Measurements from ENCODE around the gene FGFR3.

The FGFR3 gene

GRCh38 chr4:1789552-1789951 lies 3.5 kb upstream of the FGFR3 start:
- no peak for DNase-seq

- DNase-seq: no peak
Observed at GRCh38 chr4:1790005-1790404, 3.1 kb upstream of the FGFR3 start.

DNA sequence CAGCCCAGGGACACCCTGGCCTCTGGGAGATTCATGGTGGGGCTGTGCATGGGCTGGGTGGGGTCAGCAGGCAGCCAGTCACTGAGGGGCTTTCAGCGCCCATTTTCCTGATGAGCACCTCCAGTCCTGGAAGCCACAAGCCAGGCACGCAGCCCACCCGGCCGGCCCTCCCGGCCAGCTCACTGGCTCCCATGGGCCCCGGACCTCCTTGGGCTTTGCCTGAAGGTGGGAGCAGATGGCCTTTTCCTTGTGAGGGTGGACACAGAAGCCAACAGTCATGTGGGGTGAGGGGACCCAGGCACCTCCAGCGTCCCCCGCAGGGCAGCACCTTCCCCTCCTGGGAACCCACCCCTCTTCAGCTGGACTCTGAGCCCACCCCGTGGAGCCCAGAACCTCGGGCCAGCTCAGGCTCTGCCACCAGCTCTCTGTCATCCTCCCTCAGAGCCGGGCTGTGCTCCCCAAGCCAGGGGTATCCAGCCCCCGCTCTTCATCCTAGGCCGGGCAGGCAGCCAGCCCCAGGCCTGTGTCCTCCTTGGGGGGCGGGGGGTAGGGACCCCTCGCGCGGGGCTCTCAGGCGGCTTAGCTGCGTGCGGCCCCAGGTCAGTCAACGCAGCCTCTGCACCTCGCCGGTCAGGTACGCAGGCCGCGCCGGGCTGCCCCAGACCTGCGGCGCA lies 798 bp upstream of the FGFR3 start:
- no peak for DNase-seq

DNA sequence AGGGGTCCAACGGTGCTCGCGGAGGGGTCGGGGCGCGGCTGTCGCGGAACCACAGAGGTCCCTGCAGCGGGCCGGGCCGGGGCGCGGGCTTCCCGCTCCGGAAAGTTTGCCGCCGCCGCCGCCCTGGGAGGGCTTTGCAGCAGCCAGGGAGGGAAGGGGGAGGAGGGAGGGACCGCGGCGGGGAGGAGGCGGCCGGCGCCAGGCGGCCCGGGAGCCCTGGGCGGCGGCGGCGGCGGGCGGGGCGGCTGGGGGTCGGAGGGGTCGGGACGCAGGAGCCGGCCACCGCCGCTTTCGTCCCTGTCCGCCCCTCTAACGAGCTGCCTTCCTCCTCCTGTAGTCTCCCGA lies 375 bp downstream of the FGFR3 start:
- DNase-seq: peak; percentile 10 to 58

DNA sequence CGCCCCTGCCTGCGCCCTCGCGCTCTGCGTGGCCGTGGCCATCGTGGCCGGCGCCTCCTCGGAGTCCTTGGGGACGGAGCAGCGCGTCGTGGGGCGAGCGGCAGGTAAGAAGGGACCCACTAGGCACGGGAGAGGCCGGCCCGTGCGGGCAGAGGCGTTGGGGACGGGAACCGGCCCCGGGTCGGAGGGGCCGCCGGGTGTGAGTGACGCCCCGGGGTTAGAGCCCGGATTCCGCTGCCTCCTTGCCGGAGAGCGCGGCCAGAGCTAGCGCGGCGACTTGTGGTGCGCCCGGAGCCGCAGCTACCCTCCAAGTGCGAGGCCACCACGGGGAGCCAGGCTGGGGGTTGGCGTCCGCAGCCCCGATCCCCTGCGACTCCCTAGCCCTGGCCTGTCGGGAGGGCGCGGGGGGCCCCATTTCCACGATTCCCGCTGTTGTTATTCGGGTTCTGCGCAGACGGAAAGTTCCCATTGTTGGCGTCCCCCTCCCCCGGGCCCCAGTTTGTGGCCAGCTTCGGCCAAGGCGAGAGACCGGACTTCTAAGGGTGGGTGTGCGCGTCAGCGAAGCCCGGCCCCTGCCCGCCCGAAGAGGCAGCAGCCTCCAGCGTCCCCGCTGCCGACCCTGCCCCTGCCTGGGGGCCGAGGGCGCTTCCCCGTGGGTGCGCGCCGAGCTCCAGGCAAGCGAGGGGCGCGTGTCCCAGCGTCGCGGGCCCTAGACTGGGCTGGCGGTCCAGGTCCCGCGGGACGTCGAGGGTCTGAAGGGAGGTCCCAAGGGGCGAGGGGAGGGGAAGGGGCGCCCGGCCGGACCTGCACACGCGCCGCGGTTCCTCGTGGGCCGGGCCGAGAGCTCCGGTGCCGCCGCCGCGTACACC lies 1.1 kb downstream of the FGFR3 start:
- no peak for DNase-seq

DNA sequence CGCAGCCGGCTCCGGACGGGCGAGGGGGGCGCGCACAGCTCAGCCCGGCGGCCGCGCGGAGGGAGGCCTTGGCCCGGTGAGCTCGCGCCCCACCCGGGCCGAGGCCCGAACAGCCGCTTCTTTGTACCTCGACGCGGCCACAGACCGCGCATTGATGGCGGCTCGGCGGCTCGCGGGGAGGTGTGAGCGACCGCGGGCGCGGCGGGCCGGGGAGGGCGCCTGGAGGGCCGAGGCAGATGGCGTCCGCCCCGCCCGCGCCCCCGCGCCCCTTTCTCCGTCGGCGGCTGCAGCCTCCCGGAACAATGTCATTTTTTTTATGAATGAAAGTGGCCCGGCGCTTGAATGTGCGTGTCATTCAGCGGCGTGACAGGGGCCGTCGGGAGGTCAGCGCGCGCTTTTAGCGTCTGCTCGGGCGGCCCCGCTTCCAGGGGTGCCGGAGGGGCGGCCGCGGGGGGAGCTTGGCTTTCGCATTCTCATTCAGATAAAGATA lies 1.8 kb downstream of the FGFR3 start:
- peak in 1 of 2 donors; percentile 9 for DNase-seq

GRCh38 chr4:1795299-1796195 lies 2.5 kb downstream of the FGFR3 start:
- DNase-seq: peak in 1 of 2 donors; percentile 5

- no peak for DNase-seq
Observed at GRCh38 chr4:1796486-1797204, 3.6 kb downstream of the FGFR3 start.

DNA sequence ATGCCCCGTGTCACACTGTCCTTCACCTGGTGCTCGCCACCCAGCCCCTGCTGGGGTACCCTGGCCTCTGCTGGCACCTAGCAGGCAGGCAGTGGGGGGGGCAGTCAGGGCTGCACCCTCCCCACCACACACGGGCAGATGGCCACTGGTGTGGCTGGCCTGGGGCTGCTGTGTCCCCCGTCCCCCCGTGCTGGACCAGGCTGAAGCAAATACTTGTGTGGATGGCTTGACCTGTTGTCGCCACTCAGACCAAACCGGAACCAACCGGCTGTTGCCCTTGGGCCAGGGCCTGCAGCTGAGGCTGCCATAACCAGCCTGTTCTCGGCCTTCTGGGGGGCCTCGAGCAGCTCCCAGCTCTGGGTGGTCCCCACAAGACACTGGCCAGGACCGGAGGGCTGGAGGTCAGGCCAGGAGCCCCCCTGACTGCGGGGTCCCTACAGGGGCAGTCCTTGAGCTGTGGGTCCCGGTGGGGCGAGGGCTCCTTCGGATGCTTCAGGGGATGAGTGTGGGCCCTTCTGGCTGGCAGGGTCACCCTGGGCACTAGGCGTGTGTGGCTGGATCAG lies 4.3 kb downstream of the FGFR3 start:
- no peak for DNase-seq

DNA sequence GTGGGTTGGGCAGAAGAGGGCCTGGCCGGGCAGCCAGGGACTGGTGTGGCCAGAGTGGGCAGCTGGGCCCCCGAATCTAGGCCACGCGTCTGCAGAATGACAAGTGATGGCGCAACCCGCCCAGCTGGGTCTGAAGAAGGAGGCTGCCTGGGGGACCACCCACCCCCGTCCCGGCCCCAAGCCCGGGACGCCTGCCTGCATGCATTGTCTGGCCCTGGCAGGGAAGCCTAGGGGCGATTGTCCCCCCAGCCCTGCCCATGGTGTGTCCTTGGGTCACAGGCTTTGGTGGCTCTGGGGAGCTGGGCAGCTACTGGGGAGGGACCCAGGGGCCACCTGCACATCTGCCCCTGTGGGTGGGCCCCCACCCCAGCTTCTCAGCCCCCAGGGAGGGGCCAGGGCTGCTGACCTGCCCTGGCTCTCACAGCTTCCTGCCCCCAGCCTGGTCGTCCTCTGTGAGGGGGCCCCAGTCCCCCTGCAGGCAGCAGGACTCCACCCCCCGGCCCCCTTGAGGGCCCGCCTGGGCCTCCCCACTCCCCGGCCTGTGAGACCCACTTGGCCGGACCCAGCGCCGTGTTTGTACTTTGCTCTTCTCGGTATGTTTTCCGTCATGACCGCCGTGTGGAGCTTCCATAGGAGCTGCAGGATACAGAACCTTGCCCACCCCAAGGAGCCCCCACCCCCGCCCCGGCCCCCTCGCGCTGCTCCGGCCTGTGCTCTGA lies 4.9 kb downstream of the FGFR3 start:
- DNase-seq: no peak

DNA sequence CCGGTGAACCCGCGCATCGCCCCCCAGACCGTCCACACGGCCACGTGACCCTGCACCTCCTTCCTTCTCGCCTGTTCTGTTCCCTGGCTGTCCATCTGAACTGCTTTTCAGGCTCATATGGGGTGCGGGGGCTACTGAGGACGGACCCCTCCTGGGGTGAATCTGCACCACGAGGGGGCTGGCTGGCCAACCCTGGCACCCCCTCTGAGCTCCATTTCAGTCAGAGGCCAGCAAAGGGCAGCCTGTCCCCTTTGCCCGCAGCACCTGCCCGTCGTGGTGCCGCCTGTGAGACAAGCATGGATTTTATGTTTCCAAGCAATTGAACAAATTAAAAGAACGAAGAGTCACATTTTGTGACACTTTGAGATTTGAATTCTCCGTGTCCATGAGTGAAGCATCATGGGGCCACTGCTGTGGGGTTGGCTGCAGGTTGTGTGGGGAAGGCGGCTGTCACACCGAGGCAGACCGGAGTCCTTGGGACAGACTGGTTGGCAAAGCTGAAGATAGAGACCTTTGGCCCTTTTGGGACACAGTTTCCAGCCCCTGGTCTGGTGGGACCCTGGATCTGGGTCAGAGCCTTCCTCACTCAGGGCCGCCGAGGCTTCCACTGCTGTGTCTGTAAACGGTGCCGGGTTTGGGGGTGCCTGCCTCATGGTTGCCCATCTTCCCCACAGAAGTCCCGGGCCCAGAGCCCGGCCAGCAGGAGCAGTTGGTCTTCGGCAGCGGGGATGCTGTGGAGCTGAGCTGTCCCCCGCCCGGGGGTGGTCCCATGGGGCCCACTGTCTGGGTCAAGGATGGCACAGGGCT lies 5.7 kb downstream of the FGFR3 start:
- DNase-seq: no peak

DNA sequence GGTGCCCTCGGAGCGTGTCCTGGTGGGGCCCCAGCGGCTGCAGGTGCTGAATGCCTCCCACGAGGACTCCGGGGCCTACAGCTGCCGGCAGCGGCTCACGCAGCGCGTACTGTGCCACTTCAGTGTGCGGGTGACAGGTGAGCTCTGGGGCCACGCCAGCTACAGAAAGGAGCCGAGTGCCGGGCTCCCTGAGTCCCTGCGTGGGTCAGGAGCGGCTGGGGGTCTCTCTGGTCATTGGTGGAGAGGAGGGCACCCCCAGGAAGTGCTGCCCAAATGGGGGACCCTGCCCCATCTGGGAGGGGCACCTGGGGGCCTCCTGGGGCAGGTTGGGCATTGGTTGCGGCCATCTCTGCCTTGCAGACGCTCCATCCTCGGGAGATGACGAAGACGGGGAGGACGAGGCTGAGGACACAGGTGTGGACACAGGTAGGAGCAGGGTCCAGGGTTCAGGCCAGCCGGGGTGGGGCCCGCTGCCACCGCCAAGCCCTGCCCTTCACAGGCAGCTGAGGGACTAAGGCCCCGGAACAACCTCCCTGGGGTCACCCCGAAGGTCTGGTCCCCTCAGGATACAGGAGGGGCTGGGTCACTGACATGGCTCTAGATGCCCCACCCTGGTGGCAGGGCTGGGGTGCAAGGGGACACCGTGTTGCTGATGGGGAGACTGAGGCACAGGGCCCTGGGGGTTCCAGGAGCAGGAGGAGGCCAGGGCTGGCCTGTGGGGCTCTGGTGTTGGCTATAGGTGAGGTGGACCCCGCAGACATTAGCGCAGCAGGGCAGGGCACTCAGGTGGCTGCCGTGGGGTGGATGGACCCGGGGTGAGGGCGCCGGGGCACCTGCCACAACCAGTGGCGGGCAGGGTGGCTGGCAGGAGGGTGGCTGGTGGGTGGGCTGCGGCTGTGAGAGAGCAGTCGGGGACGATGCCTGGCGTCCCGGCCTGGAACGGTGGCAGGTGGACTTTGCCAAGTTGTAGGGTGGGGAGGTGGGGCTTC lies 6.6 kb downstream of the FGFR3 start:
- DNase-seq: no peak

GRCh38 chr4:1800805-1801204 lies 7.7 kb downstream of the FGFR3 start:
- no peak for DNase-seq

DNA sequence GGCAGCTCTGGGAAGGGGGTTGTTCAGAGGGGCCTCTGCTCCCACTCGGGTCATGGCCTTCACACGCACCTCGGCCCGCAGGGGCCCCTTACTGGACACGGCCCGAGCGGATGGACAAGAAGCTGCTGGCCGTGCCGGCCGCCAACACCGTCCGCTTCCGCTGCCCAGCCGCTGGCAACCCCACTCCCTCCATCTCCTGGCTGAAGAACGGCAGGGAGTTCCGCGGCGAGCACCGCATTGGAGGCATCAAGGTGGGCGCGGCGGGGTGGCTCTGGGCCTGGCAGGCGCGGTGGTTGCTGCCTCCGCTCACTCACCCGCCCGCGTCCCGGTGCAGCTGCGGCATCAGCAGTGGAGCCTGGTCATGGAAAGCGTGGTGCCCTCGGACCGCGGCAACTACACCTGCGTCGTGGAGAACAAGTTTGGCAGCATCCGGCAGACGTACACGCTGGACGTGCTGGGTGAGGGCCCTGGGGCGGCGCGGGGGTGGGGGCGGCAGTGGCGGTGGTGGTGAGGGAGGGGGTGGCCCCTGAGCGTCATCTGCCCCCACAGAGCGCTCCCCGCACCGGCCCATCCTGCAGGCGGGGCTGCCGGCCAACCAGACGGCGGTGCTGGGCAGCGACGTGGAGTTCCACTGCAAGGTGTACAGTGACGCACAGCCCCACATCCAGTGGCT lies 8.3 kb downstream of the FGFR3 start:
- DNase-seq: no peak

DNA sequence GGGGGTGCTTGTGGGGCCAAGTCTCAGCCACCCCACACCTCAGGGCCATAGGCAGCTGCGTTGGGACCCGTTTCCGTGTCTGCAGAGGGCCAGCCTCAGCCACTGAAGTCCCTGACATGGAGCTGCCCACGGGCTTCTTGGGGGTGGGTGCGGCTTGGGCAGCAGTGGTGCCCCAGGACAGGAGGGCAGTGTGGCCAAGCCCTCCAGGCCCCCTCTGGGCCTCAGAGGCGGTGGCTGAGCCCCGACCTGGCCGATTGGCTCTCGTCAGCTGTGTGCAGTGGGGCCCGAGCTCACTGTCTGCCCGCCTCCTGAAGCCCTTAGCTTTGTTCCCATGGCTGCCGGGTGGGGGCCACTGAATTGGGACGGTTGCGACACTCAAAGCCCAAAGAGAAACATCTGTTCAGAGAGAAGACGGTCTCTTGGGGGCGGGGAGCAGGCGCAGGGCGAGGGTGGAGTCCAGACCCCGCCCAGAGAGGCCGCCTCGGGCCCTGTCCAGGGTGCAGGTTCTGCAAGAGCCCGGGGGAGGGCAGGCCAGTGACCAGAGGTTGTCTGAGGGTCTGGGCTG lies 9.1 kb downstream of the FGFR3 start:
- DNase-seq: no peak

GRCh38 chr4:1802720-1803522 lies 9.8 kb downstream of the FGFR3 start:
- DNase-seq: no peak
